NCI-H345 treated with DMSO at 0.1 percent for 48 hours (cell line): ENCODE results near the gene GPI.
A peak's percentile ranks its signal among the peaks of the same experiment; 100 is the strongest.

Source experiments
- DNase-seq: peaks from one replicate; lab custom pipeline; 2025; ENCODE audit not compliant: unreplicated experiment; lab: John Stamatoyannopoulos, UW

The GPI gene

DNA sequence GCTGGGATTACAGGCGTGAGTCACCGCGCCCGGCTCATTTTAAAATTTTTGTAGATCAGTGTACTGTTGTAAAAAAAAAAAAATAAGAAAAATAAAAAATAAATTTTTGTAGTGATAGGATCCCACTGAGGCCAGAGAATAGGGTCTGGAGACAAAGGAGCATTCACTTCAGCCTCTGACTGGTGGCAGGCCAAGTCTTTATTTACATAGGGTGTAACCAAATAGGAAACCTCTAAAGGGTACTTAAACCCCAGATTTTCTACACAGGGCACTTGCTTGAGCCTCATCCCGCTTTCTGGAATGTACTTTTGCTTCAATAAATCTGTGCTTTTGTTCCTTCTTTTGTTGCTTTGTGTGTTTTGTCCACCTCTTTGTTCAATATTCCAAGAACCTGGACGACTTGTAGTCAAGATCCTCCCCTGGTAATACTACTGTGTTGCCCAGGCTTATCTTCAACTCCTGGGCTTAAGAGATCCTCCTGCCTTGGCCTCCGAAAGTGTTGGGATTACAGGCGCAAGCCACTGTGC lies 37.1 kb downstream of the GPI start:
- no peak for DNase-seq

DNA sequence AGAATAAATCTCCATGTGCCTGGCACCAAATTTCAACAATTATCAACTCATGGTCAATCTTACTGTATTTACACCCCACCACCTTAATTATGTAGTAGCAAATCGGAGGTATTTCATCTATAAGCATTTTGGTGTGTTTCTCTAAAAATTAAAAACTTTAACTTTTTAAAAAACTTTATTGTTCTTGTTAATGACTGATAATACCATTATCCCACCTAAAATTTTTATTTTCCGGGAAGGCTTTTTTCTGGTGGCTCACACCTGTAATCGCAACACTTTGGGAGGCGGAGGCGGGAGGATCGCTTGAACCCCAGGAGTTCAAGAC lies 38.8 kb downstream of the GPI start:
- no peak for DNase-seq

DNA sequence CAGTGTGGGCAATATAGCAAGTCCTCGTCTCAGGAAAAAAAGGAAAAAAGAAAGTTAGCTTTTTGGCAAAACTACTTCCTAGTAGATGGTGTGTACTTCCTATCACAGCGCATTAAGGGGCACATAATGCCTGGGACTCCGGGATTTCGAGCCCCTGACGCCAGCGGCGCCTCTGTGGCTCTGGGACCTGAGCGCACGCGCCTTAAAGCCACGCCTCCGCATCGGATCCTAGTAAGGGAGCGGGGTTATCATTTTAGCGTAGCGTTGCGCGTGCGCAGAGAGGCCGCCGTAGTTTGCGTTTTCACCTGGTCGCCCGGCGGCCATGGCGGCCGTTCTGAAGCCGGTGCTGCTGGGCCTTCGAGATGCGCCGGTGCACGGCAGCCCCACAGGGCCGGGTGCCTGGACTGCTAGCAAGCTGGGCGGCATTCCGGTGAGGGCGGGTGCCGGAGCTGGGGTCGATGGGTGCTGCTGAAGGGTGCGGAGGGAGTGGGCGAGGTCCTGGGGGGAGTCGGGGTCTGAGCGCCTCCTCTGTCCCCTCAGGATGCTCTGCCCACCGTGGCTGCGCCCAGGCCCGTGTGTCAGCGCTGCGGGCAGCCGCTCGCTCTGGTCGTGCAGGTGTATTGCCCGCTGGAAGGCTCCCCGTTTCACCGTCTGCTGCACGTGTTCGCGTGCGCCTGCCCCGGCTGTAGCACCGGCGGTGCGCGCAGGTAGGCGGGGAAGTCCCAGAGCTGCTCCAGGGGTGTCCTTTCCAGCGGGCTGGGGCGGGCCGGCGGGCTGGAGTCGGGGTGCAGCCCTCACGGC lies 39.3 kb downstream of the GPI start, which contains the start of gene PDCD2L:
TSS of gene PDCD2L (plus strand) at position 291 of the 801 bp plus-strand sequence. CDS start at position 323, 32 bp downstream.
- peak; percentile 99 for DNase-seq

DNA sequence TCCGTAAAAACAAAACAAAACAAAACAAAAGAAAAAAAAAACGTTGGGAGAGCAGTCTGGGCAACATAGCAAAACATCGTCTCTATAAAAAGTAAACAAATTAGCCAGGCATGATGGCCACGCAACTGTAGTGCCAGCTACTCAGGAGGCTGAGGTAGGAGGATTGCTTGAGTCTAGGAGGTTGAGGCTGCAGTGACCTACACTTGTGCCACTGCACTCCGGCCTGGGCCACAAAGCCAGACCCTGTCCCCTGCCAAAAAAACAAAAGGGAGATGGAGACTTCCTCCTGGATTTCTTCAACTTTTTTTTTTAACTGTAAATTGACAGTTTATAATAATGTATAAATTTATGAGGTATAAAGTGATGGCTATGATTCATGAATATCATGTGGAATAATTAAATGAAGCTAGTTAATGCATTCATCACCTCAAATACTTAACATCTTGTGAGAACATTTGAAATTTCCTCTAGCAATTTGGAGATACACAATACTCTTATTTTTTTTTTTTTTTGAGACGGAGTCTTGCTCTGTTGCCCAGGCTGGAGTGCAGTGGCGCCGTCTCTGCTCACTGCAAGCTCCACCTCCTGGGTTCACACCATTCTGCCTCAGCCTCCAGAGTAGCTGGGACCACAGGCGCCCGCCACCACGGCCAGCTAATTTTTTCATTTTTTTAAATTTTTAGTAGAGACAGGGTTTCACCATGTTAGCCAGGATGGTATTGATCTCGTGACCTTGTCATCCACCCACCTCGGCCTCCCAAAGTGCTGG lies 41.1 kb downstream of the GPI start:
- no peak for DNase-seq

DNA sequence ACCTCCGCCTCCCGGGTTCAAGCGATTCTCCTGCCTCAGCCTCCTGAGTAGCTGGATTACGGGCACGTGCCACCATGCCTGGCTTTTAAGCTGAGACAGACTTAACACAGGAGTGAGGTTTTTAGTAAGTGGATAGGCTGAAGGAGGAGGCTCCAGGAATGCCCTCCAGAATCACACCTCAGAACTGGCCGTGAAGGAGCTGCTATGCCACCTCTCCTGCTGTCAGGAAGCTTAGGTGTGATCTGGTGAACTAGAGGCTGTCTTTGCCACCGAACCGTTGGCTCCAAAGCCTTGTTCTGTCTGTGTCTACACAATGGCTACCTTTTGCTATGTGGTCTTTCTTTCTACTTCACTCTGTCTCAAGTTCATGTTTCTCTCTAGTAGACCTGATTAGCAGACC lies 43.4 kb downstream of the GPI start:
- no peak for DNase-seq

DNA sequence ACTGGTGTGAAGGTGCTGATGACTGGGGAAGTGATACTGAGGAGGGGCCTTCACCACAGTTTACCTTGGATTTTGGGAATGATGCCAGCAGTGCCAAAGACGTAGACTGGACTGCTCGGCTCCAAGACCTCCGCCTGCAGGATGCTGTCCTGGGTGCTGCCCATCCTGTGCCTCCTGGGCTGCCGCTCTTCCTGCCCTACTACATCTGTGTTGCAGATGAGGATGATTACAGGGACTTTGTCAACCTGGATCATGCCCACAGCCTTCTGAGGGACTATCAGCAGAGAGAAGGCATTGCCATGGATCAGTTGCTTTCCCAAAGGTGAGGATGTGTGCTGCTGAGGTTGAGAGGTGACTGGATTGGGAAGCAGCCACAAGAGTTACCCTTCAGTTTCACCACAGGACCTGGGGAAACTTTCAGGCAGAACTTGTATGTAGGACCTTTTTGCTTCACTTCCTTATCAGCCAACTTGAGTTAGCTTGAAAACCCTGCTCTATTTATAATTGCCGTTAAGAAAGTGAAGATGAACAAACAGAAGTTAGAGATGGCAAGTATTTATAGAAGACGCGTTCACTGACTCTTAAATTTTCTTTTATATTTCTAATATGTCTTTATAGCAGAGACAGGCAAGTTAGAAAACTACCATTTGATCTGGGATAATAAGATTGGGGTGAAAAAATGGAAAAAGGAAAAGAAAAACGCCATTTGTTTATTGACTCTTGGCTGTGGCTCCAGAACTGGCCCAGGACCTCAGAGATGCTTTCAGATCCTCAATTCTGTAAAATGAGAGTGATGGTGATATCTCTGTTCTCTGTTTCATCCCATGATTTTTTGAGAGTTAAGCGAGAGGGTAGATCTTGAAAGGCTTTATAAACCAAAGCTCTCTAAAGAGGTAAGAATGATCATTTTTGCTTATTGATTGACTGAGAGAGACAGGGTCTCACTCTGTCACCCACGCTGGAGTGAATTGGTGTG lies 44.5 kb downstream of the GPI start:
- DNase-seq = no peak

DNA sequence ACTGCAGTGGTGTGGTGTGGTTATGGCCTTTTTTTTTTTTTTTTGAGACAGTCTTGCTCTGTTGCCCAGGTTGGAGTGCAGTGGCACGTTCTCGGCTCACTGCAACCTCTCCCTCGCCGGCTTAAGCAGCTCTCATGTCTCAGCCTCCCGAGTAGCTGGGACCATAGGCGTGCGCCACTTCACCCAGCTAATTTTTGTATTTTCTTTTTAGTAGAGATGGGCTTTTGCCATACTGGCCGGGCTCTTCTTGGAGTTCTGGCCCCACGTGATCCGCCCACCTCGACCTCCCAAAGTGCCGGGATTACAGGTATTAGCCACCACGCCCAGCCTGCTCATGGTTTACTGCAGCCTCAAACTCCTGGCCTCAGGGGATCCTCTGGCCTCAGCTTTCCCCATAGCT lies 46.2 kb downstream of the GPI start:
- no peak for DNase-seq

DNA sequence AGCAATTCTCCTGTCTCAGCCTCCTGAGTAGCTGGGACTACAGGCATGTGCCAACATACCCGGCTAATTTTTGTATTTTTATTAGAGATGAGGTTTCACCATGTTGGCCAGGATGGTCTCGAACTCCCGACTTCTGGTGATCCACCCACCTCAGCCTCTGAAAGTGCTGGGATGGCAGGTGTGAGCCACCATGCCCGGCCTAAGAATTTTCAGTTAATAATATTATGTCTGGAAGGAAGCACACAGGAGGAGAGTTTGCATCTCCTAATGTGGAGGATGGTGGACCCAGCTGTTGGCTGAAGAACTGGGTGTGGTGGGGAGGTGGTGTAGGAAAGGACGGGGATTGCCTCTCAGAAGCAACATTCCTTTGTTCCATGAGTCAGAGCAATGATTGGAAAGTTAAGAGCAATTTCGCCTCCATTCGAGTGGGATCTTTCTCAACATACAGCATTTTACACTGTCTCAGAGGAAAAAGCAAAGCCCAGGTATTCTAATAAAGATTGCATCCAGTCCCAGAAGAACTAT lies 51.1 kb downstream of the GPI start:
- DNase-seq = no peak

DNA sequence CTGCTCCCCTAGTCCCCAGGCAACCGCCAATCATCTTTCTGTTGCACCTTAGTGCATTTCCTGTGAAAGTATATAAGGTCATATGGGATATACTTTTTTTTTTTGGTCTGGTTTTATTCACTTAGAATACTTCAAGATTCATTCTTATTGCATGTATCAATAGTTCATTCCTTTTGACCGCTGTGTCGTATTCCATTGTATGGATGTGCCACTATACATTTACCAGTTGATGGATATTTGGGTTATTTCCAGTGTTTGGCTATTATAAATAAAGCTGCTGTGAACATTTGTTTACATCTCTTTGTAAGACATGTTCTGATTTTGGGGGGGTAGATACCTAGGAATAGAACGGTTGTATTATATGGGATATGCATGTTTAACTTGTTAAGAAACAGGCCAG lies 53.3 kb downstream of the GPI start:
- no peak for DNase-seq

DNA sequence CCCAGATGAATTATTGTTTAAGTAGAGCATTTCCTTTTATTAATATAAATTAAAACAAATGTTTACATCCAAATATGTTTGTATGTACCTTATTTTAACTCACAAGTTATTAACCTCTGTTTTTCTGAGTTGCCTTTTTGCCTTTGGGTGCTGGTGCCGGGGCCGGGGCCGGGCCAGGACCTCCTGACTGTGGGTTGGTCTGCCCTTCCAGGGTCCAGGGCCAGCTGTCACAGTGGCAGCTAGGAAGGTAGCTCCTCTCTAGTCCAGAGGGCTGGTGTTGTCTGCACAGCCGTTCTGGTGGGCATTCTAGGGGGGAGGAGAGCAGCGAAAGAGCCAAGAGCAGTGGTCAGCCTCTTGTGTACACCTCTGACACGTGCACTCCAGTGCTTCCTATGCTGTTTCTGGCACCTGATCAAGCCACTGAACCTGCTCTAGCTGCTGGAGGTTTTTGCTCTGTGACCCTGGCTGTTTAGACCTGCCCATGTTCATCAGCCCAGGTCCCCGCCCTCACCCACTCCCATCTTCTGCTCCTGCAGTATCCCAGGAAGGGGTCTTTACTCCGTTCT lies 61.2 kb downstream of the GPI start:
- no peak for DNase-seq

DNA sequence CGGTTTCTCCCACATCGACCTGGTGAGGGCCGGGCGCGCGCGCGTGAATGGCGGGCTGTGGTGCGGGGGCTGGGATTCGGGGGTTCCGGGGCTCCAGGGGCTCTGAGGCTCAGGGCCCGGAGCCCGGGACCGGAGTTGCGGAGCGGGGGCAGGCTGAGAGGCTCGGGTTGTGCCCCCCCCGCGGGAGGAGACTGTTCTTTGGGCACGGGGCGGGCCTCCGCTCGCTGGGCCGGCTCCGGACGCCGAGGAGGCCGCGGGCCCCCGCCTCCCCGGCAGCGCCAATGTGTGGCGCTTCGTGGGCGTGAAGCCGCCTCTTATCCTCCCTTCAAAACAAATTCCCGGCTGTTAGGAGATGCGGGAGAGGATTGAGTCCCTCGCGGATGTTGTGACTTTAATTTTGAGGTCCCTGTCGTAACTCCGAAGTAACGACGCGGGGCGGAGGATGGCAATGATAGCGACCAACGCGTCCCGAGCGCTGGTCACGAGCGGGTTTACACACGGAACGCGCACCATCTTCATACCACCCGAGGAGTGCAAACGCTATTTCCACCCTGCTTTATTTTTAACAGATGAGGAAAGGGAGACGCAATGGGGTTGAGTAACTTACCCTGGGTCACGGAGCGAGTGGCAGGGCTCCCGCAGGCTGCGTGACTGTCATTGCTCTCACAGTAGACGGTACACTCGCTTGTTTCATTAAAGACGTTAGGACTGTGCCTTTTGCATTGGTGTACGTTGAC lies 63.7 kb downstream of the GPI start:
- DNase-seq = no peak

DNA sequence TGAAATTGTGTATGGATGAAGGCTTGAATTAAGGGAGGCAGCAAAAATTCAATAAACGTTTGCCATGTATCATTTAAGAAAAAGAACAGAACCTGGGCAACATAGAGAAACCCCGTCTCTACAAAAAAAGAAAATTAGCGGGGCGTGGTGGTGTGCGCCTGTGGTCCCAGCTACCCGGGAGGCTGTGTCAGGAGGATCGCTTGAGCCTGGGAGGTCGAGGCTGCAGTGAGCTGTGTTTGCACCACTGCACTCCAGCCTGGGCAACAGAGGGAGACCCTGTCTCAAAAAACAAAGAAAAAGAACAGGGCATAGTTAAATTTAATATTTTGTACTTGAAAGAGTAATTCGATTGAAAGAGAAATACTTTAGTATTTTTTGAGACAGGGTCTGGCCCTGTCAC lies 64.6 kb downstream of the GPI start:
- DNase-seq = no peak

DNA sequence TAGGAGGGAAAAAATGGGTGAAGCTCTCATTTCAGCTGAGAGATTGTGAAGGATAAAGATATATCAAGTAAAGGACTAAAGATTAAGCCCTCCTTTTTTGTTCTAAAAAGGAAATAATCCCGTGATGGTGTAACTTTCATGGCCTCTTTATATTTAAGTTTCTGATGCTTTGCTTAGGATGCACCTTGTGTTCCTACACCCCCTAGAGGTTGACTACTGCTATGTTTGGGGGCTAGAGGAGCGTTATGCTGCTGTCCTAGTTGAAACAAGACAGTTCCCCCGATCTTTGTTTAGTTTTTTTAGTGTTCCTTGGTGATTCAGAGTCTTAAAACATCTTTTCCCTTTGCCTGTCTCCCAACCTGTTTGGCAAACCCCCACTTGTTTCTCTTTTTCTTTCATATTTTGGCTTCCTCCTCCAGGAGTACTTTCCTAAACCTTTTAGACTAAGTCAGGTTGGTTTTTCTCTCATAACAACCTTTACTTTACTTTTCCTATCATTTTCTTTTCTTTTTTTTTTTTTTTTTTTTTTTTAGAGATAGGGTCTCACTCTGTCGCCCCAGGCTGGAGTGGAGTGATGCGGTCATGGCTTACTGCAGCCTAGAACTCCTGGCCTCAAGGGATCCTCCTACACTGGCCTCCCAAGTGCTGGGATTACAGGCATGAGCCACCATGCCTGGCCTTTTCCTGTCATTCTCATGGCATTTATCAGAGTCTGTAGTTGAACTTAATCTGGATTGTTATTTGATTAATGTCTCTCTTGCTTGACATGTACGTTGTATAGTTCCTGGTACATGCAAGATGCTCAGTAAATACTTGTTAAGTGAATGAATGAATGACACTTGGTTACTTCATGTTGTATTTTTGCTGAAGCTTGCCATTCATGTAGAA lies 66.0 kb downstream of the GPI start:
- peak; percentile 21 for DNase-seq

DNA sequence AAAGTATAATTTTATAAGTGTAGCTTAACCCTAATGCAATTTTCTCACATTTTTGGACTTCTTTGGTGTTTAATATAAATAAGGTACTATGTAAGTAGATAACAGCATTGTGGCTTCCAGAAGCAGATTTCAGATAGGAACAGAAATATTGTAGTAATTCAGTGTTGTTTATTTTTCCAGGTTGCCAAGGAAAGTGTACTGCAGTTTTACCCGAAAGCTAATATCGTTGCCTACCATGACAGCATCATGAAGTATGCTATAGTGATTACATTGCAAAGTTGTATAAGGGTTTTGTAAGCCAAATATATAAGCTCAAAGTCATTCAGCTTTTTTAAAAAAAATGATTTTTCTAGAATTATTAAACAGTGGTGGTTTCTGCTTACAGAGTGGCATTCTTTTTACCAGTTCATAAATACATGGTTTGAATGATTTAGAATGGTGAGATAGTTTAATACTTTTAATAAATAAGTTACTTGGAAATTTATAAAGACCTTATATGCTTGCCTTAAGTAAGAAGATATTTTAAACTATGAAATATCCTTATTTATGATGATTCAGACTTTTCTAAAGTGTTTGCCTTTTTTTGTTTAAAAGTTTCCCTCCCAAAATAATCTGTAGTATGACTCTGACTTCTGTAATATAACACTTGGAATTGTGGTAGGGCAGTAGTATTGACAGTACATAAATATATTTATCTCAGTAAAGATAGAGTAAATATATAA lies 66.8 kb downstream of the GPI start:
- DNase-seq = no peak

DNA sequence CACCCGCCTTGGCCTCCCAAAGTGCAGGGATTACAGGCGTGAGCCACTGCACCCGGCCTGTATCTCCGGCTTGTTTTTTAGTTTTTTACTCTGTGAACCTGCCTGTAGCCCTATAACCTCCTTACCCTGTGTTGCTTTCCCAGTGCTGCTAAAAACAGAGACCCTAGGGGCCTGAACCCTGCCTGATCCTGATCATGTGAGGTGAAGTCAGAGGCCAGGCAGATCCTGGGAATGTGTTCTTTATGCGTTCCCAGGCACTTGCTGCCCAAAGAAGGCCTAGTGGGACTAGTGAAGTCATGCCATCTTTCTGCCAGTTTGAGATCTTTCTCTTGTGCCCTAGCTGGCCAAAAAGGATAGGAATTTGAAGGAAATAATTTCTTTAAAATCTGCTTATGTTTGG lies 67.8 kb downstream of the GPI start:
- DNase-seq = no peak

DNA sequence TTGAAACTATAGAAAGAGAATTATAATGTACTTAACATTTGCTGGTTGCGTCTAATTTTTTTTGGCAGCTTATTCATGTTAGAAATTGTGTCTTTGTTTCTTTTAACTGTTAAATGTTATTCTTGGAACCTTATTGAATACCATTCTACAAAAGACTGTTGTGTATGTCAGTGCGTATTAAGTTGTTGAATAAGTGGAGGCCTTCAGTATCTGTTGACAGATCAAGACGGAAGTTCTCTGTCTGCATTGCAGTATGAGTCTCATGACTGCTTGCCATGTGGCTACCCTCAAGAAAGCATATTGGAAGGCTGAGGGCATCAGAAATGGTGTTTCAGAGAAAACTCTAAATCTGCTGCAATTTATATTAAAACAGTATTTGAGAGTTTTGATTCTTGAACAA lies 71.7 kb downstream of the GPI start:
- no peak for DNase-seq

DNA sequence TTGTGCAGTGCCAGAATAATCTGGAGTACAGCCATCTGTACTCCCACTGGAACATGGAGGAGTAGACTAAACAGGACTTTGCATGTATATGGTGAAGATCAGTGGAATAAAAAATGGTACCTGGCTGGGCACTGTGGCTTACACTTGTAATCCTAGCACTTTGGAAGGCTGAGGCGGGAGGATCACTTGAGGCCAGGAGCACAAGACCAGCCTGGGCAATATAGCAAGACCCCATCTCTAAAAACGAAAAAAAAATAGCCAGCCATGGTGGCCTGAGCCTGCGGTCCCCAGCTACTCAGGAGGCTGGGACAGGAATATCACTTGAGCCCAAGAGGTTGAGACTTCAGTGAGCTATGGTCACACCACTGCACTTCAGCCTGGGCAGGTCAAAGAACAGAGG lies 83.2 kb downstream of the GPI start:
- DNase-seq = no peak
